ENCODE measurements around the gene SLC24A3.

GRCh38 chr20:19745106-19745505, 532.7 kb downstream of the SLC24A3 start:
- no peak for TF ChIP-seq CTCF (IDR thresholded peaks at IDR 0.05; ENCODE audit: low read depth, low read length)
- no peak for TF ChIP-seq EZH2phosphoT487 (IDR thresholded peaks at IDR 0.05; ENCODE audit: low read depth)
